ENCODE results near the gene NKX2-2.
A peak's percentile ranks its signal among the peaks of the same experiment; 100 is the strongest.

The NKX2-2 gene

DNA sequence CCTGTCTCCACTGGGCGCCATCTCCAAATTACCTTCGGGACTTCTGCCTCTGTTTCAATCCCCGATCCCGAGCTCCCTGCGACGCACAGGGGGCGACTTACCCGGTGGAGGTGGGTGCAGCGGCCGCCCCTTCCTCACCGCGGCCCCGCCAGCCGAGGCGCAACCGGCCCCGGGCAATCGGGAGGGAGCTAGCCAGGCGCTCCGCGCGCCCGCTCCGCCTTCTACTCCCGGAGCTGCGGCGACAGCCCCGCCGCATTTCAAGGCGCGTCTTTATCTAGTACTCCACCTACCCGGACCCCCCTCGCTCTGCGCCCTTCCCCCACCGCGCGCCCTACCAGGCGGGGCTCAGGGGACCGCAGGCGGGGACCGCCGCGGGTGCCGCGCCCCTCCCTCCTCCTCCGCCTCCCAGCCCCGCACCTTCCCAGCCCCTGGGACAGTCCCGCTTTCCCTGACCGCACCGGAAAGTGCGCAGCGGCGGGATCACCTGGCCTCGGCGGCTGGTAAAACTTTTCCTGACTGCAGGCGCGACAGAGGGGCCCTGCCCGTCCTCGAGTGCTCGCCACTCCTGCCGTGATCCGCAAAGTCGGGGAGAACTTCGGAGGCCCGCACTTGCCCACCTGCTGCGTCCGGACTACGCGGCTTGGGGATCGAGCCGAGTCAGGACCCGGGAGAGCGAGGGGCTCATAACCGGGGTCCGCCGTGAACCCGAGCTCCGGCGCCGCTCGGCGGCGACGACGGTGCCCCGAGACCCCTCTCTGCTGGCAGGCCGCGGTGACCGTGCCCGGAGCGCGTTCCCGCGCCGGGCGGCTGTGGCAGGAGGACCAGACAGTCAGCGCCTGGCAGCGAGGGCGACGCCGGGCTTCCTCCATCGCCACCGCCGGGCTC is 8.0 kb upstream of the NKX2-2 start:
- peak; percentile 61 for DNase-seq (ENCODE audit: low spot score)

DNA sequence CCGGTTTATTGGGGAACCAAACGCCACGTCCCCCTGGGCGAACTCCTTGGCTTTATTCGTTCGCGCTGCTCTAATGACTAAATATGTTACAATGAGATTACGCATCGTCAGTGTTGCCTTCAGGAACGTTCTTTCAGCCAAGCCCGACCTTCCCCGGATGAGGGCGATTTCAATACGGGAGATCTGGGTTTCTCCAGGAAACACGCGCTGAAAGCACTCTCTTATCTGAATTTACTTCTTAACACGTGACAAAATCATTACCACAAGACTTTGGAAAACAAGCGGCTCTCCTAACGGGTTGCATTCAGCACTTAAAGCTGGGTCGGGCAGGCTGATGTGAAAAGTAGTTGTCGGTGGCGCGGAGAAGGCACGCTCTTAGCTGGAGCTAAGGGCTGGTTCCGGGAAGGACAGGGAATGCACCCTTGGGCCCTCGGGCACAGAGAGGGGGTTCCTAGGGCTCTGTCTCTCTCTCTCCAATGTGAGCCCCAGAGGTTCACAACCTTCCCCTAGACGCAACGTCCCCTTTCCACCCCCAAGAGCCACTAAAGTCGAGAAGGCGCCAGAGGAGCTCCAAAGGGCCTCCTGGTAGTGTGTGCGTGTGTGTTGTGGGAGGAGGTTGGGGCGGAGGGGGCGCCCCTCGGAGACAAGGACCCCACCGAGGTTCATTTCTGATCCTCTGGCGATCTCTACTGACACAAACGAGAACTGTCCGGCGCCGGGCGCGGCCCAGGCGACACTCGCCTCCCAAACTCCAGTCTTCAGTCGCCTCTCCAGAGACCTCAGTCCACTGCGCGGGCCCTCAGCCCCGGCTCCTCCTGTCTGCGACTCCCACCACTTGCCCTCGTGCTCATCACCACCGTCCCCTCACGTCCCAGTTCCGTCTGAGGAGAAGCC is 7.1 kb upstream of the NKX2-2 start:
- peak; percentile 51 for DNase-seq (ENCODE audit: low spot score)

DNA sequence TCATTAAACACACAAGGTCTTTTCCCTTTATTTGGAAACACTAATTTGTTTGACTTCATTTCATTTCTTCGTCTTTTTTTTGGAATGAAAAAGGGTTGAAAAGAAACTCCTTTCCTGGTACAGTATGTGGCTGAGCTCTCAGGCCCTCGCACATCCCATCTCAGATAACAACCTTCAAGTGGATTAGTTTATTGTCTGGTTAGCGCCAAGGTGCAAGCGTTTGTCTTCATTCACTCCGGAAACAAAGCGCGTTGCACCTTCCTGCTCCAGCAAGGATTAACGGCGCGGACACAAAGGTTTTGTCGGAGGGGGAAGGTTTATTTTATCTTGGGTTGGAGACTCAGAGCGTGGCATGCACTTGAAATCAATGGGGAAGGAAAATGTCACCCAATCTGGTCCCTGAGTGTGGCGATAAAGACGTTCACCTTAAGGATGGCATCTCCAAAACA is 5.3 kb upstream of the NKX2-2 start:
- DNase-seq (ENCODE audit: low spot score), result no peak

DNA sequence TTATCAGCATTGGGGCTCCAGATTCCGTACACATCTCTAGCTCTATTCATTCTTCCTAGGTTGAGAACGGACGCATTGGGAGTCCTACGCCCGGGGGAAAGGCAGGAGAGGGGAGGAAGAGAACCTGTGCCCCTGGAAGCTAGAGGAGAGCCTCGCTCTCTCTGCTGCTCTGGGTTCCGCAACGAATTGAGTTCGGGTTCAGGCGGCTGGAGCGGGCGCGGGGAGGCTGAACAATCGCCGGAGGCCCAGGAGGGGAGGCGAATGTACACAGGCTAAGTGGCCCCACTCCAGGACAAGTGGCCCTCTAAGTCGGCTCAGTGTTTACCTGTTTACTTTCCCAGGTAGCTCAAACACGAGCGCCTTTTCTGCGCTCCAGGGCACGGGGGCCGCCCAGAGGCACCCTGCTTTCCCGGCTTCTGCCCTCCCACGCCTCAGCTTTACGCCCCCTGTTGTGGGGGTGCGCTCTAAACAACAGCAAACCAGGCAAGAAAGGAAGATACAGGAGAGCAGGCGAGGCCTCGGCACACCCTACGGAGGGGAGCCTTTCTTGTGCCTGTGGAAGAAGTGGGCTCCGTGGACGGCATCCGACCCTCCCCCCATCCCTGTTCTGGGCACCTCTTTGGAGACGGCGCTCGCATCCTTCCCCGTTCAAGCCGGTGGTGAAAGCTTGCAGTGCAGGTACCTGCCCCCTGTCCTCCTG is 4.6 kb upstream of the NKX2-2 start:
- DNase-seq (ENCODE audit: low spot score), result no peak

DNA sequence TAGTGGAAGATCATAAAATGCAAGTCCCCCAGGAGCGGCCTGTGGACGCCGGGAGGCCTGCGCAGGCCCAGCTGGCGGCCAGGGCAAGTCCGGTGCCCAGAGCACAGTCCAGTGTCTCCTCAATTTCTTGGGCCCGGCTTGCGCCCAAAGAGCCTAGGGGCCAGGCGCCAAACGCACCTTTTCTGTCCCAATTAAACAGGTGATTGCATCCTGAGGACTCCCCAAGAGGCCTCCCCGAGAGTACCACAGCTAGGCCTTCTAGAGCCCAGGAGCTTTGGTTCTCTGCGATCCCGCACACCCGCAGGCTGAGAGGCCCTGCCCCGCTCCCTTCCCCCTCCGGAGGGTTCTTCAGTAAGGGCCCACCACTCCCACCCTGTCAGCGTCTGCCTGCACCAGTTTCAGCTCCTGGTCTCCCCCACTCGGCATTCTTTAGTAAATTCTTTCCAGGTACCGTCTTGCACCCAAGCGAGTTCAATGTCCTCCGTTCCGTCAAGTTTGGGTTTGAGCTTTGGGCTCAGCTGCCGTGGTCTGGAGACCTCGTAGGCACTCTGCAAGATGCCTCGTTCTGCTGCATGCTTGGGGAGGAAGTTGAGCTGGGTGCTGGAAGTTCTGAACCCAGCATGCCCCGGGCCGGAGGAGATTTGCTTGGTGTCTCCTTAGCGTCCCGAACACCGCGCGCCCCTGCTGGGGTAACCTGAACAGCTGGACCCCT is 3.9 kb upstream of the NKX2-2 start:
- DNase-seq (ENCODE audit: low spot score), result no peak

DNA sequence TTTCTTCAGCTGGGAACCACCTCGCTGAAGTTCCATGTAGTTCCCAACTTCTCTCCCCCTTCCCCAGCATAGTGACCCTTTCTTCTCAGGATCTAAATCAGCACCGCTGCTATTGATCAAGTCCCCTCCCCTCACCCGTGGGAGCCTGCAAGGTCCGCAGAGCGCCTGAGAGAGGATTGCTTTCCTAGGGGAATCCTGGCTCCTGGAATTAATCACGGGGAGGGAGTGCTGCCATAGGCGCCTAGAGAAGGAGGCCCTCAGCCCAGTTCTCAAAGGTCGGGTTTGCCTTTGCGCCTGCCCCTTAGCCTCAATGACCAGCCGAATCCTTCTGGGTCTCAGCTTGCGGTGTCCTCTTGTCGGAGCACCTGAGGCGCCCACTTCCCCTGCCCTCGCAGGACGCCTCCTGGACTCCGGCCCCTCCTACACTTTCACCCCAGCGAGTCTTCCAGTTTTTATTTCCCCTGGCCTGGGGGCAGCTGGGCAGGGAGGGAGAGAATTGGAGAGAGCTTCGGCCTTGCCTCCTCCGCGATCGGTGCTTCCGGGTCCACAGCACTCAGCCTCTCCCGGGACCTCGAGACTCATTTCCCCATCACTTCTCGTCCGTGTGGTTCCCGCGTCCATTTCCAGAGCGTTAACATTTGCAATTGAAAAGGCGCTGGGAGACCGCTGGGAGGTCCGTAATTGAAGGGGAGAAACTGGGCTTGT is 3.1 kb upstream of the NKX2-2 start:
- DNase-seq (ENCODE audit: low spot score), result no peak

DNA sequence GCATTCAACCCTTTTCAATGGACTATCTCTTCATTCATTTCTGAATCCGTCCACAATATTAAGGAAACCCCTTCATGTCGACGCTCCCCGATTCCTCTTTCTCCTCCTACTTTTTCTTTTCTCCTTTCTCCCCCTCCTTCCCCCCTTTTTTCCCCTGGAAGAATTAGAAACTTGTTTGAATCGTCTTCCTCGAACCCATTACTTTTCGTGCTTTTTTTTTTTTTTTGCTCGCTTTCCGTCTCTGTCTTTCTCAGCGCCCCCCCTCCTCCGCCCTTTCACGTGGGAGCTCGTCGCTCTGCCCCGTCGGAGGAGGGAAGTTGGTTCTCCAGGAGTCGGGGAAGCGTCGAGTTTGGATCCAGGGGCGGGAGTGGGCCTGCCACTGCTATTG is 2.3 kb upstream of the NKX2-2 start:
- DNase-seq (ENCODE audit: low spot score), result no peak

DNA sequence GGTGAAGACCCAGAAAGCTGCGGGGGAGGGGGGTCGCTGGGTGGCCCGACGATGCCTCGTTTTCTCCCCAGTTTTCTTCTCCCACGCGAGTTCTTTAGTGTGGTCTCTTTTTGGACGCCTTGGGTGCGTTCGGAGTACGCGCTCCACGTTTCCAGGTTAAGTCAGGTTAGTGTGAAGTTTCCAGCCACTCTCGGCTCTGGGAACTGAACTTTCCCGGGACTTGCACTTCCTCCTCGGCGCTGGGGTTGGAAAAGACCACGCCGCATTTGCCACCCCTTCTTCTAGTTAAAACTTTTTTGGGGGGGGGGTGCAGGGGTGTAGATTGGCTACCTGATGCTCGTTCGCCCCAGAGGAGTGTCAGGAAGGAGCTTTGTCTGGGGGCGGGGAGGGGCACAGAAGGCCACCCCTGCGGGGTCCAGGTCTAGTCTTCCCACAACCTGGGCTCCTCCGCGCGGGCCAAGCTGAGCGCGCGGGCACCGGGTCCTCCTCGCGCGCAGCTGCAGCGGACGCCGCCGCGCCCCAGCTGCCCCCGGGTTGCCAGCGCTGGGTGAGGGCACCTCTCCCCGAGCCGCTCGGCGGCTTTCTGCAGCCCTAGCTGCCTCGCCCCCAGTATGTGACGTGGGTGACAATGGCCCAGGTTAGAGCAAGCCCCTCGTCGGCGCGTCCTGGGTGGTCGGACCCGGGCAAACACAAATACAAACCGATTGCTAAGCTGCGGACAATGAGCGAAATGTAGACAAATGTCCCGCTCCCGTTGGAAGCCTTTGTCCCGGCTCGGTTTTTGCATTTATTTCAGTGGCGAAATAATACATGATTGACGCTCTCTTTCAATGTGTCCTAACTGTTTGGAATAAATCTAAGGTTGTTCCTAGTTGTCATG is 1.7 kb upstream of the NKX2-2 start:
- peak; percentile 55 for DNase-seq (ENCODE audit: low spot score)

DNA sequence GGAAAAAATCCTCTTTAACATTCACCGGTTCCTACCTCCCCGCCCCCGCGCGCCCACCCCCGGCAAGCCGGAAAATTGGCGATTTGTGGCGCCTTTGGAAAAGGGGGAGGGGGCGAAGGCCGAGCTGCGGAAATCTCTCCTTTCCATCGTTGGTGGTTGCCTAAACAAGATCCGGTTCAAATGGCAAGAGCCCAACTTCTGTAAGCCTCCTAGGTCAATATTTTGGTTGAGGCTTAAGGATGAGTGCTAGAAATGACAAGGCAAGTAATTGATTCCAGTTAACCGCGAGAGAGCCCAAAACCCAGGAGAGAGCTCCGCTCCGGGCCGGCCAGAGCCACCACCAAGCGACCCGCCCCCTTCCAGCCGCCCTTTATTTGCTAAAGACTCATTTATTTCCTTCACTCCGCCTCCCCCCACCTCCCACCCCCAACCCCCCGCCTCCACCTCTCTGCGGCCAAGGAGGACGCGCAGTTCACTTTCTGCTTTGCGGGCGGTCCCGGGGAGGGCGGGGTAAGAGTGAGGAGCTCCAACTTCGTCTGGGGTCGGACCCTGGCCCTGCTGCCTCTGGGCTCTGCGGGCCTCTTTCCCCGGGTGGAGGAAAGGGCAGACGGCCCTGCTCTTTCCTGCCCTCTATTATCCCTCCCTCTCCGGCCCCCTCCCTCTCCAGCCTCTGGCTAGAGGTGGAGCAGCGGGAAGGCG is 838 bp upstream of the NKX2-2 start:
- DNase-seq (ENCODE audit: low spot score), result peak; percentile 36

DNA sequence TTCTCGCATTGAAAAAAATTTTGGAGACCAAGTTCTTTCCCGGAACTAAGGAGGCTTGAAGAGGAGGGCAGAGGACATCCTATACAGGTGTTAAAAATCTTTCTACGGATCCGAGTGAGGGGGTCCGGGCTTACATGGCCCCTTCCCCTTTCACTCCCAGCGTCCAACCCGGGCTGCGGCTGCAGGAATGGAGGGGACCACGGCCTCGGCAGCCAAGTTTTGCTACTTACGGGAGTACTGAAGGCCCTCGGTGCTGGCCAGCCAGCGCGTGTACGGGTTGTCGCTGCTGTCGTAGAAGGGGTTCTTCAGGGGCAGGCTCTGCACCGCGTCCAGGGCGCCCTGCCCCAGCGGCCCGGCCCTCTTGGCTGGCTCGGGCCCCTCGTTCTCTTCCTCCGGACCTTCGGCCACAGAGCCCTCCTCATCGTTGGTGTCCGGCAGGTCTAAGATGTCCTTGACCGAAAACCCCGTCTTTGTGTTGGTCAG is 642 bp downstream of the NKX2-2 start:
- DNase-seq (ENCODE audit: low spot score), result peak; percentile 43

DNA sequence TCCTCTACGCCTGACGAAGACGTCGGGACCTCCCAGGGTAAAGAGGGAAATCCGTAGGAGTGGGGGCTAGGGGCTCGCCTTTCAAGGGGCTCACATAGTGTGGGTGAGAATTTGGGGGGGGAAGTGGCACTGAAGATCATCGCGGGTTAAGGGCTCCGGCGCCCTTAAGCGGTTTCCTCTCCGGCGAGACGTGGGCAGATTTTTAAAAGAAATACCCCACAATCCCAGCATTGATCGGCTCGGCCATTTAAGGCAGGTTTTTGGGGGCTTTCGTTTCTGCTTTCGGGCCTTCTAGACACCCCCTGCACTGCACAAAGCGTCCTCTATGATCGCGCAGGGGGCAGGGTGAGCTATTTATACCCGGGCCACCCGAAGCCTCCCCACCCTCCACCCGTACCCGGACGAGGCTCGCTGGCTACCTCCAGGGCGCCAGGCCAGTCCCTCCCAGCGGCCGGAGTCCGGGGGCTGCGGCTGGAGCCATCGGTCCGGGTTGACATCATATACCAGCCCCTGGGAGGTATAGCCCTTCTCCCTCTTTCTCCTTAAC is 1.2 kb downstream of the NKX2-2 start:
- DNase-seq (ENCODE audit: low spot score), result peak; percentile 45

DNA sequence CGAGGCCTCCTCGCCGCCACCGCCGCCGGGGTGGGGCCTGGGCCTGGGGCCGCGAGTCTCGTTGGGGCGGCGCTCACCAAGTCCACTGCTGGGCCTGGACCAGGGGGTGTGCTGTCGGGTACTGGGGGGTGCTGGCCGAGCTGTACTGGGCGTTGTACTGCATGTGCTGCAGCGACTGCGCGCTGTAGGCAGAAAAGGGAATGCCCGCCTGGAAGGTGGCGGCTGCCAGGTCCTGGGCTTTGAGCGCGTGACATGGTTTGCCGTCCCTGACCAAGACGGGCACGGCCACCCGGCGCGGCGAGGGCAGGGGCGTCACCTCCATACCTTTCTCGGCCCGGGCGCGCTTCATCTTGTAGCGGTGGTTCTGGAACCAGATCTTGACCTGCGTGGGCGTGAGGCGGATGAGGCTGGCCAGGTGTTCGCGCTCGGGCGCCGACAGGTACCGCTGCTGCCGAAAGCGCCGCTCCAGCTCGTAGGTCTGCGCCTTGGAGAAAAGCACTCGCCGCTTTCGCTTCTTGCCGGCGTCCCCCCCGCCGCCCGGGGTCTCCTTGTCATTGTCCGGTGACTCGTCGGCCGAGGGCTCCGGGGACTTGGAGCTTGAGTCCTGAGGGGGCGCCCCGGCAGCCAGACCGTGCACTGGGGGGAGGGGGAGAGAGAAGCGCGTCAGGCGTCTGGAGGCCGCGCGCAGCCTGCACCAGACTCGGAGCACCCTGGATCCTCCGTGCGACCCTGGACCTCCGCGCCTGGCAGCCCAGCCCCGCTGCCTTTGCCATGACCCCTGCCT is 1.8 kb downstream of the NKX2-2 start:
- DNase-seq (ENCODE audit: low spot score), result peak; percentile 54

DNA sequence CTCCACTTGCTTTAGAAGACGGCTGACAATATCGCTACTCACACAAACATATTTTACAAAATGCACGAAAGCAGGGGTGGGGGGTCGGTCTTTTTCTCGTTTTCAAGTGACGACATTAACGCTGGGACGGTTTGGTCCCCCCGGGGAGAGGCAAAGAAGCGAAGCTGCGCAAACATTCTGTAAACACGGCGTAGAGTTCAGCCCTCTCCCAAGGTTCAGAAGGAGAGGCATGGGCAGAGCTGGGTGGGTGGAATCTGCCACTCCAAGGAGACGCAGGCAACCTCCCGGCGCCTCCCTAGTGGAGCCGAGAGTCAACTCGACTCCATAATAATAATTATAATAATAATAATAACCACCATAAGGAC is 2.4 kb downstream of the NKX2-2 start:
- peak; percentile 40 for DNase-seq (ENCODE audit: low spot score)

DNA sequence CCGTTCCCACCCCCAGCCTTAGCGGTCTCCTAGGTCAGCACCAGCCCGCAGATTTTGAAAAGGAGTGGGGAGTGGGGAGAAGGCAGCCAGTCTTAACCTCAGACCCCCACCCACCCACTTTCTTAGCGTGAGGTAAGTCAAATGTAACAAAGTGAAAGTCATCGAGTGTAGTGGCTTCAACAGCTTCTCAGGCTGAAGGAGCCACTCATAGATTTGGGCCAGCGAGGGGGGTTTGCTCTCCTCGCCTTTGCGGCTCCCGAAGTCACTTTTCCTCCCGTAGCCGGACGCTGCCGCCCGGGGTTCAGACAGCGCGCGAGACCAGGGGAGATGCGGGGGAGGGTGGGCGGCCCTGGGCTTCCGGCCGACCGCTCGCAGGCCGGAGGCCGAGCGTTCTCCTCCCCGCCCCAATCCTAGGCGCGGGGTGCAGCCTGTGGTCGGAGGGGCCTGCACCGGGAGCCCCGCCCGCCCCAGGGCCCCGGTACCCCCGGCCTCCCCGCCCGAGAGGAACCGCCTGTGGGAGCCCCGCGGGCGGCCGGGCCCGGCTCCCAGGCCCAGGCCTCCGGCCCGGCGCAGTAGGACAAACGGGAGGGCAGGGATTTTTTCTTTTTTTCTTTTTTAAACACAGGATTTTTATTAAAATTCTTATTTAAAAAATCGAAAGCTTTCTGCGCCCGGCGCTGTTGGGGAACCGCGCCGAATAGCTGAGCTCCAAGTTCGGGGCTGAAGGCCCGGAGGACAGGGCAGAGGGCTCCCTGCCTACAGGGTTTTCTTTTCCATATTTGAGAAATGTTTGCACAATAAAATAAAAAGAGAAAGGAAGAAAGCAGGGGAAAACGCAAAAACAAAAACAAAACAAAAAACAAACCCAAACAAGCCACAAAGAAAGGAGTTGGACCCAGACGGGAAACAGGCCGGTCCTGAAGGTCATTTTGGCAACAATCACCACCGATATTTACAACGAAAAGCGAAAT is 3.2 kb downstream of the NKX2-2 start:
- DNase-seq (ENCODE audit: low spot score), result no peak

DNA sequence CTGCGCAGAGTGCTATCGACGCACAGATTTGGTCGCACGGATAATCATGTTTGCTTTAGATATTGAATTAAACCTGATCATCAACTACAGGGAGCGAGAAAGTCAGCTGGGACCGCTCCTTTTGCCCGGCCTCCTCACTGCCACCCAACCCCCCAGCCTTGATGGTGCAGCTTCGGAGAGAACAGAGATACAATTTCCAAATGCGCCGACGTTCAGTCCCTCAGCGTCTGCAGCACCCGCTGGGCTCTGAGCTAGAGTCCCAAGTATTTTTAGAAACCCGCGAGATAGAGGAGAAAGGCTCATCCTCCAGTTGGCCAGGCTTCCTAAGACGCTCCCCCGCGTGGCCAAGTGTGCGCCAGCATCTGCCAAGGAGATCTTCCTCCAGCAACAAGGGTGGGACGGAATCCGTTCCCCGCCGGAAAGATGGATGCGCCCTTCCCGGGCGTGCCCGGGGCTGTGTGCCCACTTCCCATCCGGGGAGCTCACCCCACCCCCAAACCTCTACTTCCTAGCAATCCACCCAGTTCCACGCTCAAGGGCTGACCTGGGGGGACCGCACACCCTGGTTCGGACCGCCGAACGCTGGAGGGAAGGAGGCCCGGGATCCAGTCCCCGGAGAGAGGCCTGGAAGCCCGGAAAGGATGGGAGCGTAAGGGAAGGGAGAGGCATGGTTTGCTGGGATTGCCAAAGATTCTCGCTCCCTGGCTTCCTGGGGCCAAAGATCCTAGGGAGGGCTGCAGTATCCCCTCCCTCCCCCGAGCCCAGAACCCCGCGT is 4.1 kb downstream of the NKX2-2 start:
- peak; percentile 62 for DNase-seq (ENCODE audit: low spot score)

DNA sequence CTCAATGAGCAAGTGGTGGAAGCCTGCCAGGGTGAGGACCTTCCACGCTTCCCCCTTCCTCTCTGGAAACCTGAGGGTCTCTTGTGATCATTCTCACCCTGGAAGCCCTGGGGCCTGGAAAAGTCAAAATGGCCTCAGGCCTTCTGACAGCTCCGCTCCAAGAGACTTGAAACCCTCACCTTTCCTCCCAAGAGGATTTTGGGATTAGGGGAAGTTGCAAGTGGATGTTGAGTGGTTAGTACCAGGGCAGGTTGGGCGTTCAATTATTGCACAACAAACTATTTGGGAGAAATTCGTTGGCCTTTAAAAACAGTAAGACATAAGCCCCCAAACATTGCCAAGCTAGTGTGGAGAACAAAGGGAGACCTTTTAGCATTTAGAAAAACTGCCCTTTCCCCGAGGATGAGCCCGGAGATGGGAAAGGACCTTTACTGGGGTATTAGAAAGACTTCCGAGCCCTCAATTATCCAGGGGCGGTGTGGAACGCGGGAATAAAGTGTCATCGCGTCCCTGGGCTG is 4.7 kb downstream of the NKX2-2 start:
- DNase-seq (ENCODE audit: low spot score), result no peak

All from D341Med (cell line).